ENCODE measurements around the gene KLHDC8B. TPM values are rescaled to one million over a fixed set of nuclear protein-coding genes. Genes with fewer than 3 reads are reported as not detected.

The KLHDC8B gene
- total RNA-seq = 10 to 100 TPM; 41.1 to 77.4 TPM

DNA sequence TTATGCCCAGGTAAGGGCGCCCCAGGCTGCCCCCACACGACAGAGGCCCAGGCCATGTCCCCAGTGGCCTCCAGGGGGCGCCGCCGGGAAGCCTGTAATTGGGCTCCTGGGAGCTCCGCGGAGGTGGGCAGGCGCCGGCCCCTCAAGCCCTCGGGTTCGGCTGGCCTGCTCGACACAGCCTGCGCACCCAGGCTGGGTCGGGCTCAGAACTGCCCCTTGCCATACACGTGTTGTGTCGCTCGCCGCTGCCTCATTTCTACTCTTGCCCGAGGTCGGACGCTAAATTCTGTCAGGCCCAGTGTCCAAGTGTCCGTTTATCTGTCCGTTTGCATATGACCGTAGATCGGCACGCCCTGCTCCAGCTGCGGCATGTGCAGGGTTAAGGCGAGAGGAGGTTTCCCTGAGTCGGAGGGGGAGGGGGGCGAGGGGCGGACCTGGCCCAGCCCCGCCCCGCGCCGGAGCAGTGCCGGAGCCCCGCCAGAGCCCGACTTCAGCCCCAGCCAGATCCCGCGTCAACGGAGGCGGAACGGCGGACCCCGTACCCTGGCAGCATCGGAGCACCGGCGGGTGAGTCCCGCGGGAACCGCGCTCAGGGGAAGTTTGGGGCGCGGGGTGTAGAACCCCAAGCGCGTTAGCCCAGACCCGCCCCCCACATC is at the start of gene KLHDC8B:
Gene KLHDC8B (plus strand): TSS at position 480 of the 656 bp plus-strand sequence. CDS start 1,172 bp downstream, outside the sequence.
- intact Hi-C loops (cut with DNase I) = loop anchor here (1.0 to 5.0 kb wide), 3 partner anchors 106 to 276 kb away; partner anchors contain the start of genes C3orf62 and USP4
- peak within 1 kb of the TSS; percentile 78 to 81 for H3K27ac ChIP-seq
- H3K27me3 ChIP-seq (replicated peaks; ENCODE audit: insufficient read depth) = no peaks in the 10 kb centered on the region
- no peaks in the 10 kb centered on the region for H3K36me3 ChIP-seq
- 1% methylated on average over 38 of the region's 57 CpGs for WGBS
- H3K4me1 ChIP-seq (replicated peaks) = peaks cover 13% of the 10 kb centered on the region
- H3K4me3 ChIP-seq = peak within 1 kb of the TSS; percentile 66 to 85
- H3K9me3 ChIP-seq = no peaks in the 10 kb centered on the region
- peak; percentile 59 for TF ChIP-seq POLR2AphosphoS5 (IDR thresholded peaks at IDR 0.05)
- peak; percentile 52 for TF ChIP-seq POLR2A (IDR thresholded peaks at IDR 0.05)
- TF ChIP-seq CTCF (IDR thresholded peaks at IDR 0.05) = peak; percentile 84 to 95 (median 92)
- DNase-seq (ENCODE audit: low spot score) = peak; percentile 73

- intact Hi-C loops (cut with DNase I) = no loop called here
- H3K27me3 ChIP-seq (replicated peaks; ENCODE audit: insufficient read depth) = no peaks in the 10 kb centered on the region
- no peaks in the 10 kb centered on the region for H3K9me3 ChIP-seq
- no peak overlapping the region for H3K27ac ChIP-seq
- no peak for DNase-seq (ENCODE audit: low spot score)
- peaks cover 6% of the 10 kb centered on the region for H3K4me1 ChIP-seq (replicated peaks)
- H3K4me3 ChIP-seq = no peak overlapping the region
- H3K36me3 ChIP-seq = peaks cover 20 to 33% of the 10 kb centered on the region in 2 donors
- no peak for TF ChIP-seq POLR2AphosphoS5 (IDR thresholded peaks at IDR 0.05)
- TF ChIP-seq POLR2A (IDR thresholded peaks at IDR 0.05) = no peak
- TF ChIP-seq CTCF (IDR thresholded peaks at IDR 0.05) = no peak
- 94% methylated on average over 12 of the region's 12 CpGs for WGBS
Observed at GRCh38 chr3:49122022-49122421, 49.4 kb upstream of the KLHDC8B start.

- intact Hi-C loops (cut with DNase I) = no loop called here
- Histone ChIP-seq H3K27ac (no peak overlapping the region), H3K36me3 (peaks cover 16 to 29% of the 10 kb centered on the region in 2 donors), H3K9me3 (no peaks in the 10 kb centered on the region), H3K4me1 (replicated peaks) (peaks cover 6% of the 10 kb centered on the region), H3K27me3 (replicated peaks; ENCODE audit: insufficient read depth) (no peaks in the 10 kb centered on the region), H3K4me3 (no peak overlapping the region)
- TF ChIP-seq POLR2A (IDR thresholded peaks at IDR 0.05) = no peak
- TF ChIP-seq POLR2AphosphoS5 (IDR thresholded peaks at IDR 0.05) = no peak
- TF ChIP-seq CTCF (IDR thresholded peaks at IDR 0.05) = no peak
- 87% methylated on average over 7 of the region's 7 CpGs for WGBS
- no peak for DNase-seq (ENCODE audit: low spot score)
Observed at GRCh38 chr3:49122451-49122850, 48.9 kb upstream of the KLHDC8B start.

DNA sequence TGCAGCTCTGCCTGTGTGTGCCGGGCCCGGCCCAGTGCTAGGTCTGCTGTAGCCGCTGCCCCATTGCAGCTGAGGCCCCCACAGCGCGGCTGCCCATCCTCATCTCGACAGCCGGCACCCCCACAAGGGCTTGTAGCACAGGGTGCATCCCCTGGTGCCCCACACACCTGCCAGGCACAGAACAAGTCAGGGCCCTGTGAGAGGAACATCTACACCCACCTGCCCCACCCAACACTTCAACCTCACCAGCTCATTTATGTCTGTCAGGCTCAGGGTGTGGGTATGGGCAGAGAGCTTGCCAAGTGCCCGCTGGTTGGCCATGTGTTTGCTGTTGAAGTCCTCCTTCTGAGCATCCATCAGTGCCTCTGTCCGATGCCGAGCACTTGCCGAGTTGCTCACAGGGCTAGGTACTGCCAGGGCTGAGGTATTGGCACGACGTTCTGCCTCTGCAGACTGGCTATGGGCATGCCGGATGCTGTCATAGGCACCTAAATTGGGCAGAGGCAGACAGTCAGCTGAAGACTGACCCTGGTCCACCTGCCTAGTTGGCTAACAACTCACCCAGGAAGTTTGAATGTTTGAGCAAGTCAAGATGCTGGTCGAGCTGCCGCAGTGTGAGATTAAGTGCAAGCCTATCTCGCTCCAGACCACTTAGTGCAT is 48.4 kb upstream of the KLHDC8B start:
- intact Hi-C loops (cut with DNase I) = no loop called here
- Histone ChIP-seq H3K9me3 (no peaks in the 10 kb centered on the region), H3K27ac (no peak overlapping the region), H3K36me3 (peaks cover 10 to 24% of the 10 kb centered on the region in 2 donors), H3K4me3 (no peak overlapping the region), H3K27me3 (replicated peaks; ENCODE audit: insufficient read depth) (no peaks in the 10 kb centered on the region), H3K4me1 (replicated peaks) (peaks cover 6% of the 10 kb centered on the region)
- DNase-seq (ENCODE audit: low spot score) = no peak
- WGBS = 87% methylated on average over 16 of the region's 17 CpGs
- no peak for TF ChIP-seq POLR2A (IDR thresholded peaks at IDR 0.05)
- no peak for TF ChIP-seq CTCF (IDR thresholded peaks at IDR 0.05)
- TF ChIP-seq POLR2AphosphoS5 (IDR thresholded peaks at IDR 0.05) = no peak

Measured in prostate gland (tissue), 2 donors.